ENCODE measurements around the gene ADSS2.
"Not testable (repeated sequence)": the region's sequence is repeated elsewhere in the genome, so short reads cannot be mapped to it uniquely, and the experiment has no call there.

The ADSS2 gene

GRCh38 chr1:244451539-244451950 lies at the start of gene ADSS2:
ADSS2 (minus strand) TSS chr1:244451909; CDS start chr1:244451817, 92 bp downstream.
- DNase-seq (ENCODE audit: low read depth): no peak

- not testable (repeated sequence) for DNase-seq (ENCODE audit: low read depth)
Observed at GRCh38 chr1:244500515-244500914, 48.8 kb upstream of the ADSS2 start.

- DNase-seq (ENCODE audit: low read depth): not testable (repeated sequence)
Observed at GRCh38 chr1:244499484-244499883, 47.8 kb upstream of the ADSS2 start.

GRCh38 chr1:244497805-244498204 lies 46.1 kb upstream of the ADSS2 start:
- DNase-seq (ENCODE audit: low read depth): no peak

- no peak for DNase-seq (ENCODE audit: low read depth)
Observed at GRCh38 chr1:244496186-244496585, 44.5 kb upstream of the ADSS2 start.

- DNase-seq (ENCODE audit: low read depth): no peak
Observed at GRCh38 chr1:244494653-244495052, 42.9 kb upstream of the ADSS2 start.

GRCh38 chr1:244484971-244485370 lies 33.3 kb upstream of the ADSS2 start:
- not testable (repeated sequence) for DNase-seq (ENCODE audit: low read depth)

GRCh38 chr1:244473059-244473605 lies 21.4 kb upstream of the ADSS2 start:
- DNase-seq (ENCODE audit: low read depth): no peak

- DNase-seq (ENCODE audit: low read depth): no peak
Observed at GRCh38 chr1:244466724-244467123, 15.0 kb upstream of the ADSS2 start.

- DNase-seq (ENCODE audit: low read depth): peak; percentile 50
Observed at GRCh38 chr1:244461245-244462071, 9.7 kb upstream of the ADSS2 start, which contains the start of gene CATSPERE. CATSPERE (plus strand) TSS chr1:244461273; CDS start chr1:244461430, 157 bp downstream.

GRCh38 chr1:244460197-244460596 lies 8.5 kb upstream of the ADSS2 start:
- DNase-seq (ENCODE audit: low read depth): no peak

- no peak for DNase-seq (ENCODE audit: low read depth)
Observed at GRCh38 chr1:244458781-244459180, 7.1 kb upstream of the ADSS2 start.

GRCh38 chr1:244456586-244456985 lies 4.9 kb upstream of the ADSS2 start:
- no peak for DNase-seq (ENCODE audit: low read depth)

- no peak for DNase-seq (ENCODE audit: low read depth)
Observed at GRCh38 chr1:244454412-244454811, 2.7 kb upstream of the ADSS2 start.

- DNase-seq (ENCODE audit: low read depth): peak; percentile 92
Observed at GRCh38 chr1:244451951-244452795, 464 bp upstream of the ADSS2 start.

- peak; percentile 29 for DNase-seq (ENCODE audit: low read depth)
Observed at GRCh38 chr1:244450597-244451538, 841 bp downstream of the ADSS2 start.

GRCh38 chr1:244449936-244450508 lies 1.7 kb downstream of the ADSS2 start:
- no peak for DNase-seq (ENCODE audit: low read depth)

GRCh38 chr1:244448279-244449036 lies 3.3 kb downstream of the ADSS2 start:
- no peak for DNase-seq (ENCODE audit: low read depth)

GRCh38 chr1:244447552-244447951 lies 4.2 kb downstream of the ADSS2 start:
- no peak for DNase-seq (ENCODE audit: low read depth)

GRCh38 chr1:244447024-244447423 lies 4.7 kb downstream of the ADSS2 start:
- DNase-seq (ENCODE audit: low read depth): no peak
